ENCODE data around the gene MAX.

The MAX gene

DNA sequence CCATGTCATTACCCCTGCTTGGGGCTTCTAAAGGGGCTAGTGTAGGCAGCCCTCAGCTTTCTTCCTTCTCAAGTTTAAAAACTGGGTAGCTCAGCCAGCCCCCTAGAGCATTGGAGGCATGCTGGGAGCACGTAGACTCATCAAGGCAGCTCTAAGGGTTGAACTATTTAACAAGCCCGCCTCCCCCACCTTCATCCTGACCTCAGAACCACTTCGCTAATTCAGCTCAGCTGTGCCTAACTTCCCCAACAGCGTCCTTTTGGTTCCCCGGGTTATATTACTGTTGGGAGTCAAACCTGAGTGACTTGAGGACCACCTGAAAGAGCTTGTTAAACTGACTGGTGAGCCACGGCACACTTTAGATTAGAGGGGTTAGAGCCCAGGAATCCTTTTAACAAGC, 30.1 kb downstream of the MAX start:
- no peak for DNase-seq

DNA sequence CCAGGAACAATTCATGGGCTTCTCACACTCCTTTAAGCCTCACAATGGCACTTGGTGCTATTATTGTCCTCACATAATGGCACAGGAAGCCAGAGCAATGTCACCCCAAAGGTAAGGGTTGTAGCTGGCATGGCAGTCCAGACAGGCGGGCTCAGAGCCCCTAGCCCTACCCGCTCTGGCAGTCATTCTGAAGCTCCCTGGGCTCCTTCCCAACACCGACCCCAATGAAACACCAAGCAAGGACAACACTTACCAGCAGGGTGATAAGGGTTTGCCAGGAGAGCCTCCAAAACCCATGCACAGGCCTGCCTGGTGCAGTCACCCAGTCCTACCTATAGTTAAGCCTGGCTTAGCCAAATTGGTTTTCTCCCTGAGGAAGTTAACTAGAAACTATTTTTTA, 30.8 kb downstream of the MAX start:
- DNase-seq = no peak

DNA sequence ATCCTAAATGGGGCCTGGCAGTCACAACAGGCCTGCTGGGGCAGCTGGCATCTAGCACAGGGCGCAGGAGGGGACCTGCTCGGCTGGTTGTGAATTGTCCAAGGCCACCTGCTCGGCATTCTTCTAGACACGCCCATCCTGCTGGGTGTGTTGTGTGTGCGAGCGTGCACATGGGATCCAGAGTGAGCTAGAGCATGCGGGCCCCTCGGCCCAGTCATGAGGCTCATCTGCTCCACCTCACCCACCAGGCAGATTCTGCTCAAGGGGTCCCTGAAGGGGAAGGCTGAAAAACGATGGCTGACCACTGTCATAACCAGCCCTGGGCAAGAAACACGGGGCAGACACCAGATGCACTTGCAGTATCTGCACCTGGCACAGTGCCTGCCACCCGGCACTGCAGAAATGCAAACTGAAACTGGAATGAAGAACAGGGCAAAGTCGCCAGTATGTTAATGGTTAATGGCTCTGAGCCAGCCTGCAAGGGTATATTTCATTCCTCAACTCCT, 31.8 kb downstream of the MAX start:
- DNase-seq = no peak

DNA sequence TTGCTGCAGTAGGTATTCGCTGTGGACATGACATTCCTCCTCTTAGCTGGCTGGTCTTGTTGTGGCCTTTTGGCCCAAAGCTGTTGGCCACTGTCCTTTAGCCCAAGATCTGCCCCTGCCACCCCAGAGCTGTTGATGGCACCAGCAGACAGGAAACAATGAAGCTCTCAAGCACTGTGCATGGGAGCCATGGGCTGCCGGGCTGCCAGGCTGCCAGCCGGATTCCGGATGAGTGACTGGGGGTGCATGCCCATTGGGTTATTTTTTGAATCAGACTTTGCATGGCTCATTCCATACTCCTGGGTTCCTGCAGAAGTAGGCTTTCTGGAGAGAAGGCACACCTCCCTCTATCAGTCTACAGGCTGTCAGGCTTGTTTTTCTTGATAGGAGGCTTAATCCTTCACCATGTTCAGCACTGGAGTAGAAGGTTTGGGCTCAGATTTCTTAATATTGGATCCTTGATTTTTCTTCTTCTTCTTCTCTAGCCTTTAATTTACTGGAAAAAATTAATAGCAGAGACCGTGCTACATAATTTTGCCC, 32.4 kb downstream of the MAX start:
- no peak for DNase-seq

DNA sequence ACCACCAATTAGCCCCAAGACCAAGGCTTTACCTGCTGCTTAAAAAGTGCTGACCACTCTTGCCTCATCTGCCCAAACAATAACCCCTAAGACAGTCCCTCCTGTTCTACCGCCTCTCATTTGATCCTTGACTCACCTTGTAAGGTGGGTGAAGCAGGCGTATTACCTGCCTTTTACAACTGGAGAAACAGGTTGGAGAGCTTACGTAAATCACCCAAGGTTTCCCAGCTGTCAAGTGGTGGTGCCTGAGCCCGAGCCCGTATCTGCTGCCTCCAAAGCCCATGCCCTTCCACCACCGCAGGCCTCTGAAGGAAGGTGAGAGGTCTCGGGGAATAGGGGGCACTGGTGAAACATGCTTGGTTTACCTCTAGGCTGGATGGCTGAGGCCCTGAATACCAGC, 36.6 kb downstream of the MAX start:
- DNase-seq = no peak

DNA sequence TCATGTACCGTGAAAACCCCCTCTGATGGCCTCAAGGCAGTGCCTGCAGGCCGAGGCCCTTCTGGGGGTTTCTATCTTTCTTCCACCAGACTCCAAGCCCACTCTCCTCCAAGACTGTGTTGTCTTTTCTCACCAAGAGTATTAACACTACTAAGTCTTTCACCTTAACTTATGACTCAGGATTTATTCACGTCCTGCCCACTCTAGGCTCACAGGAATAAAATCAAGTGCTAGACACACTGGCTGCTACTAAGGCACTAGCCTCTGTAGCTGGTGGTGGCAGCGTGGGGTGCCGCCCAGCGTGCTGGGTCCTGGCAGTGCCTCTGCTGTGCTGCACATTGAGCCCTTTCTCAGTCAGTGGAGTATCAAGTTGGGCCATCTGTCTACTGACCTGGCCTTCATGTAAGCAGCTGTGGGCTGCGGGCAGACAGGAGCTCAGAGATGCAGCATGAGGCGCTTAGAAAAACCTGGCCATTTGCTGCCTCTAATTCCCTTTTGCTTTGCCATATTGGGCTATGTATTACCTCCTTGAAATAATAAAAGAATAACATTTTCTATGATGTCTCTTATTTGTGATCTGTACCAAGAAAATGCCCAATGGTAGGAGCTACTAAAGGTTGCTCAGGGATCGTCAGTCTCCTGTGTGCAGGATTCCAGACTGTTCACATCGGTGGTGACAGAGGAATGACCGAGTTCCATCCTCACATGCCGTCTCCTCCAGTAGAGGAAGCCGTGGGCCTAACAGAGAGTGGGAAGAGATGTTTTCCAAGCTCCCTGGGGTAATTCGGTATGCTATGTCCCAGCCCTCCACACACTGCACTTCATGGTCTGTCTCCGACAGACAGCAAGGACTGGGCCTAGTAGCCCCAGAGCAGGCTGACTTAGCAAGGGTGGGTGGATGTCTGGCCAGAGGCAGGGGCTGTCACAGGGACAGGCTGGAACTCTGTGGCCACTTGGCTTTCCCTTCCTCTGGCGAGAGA, 39.9 kb downstream of the MAX start:
- DNase-seq = no peak

GRCh38 chr14:65057695-65058094, 44.6 kb downstream of the MAX start:
- DNase-seq = no peak

- no peak for DNase-seq
These were observed 47.7 kb downstream of the MAX start for GRCh38 chr14:65054471-65055085.

GRCh38 chr14:65053466-65053865, 48.9 kb downstream of the MAX start:
- no peak for DNase-seq

DNA sequence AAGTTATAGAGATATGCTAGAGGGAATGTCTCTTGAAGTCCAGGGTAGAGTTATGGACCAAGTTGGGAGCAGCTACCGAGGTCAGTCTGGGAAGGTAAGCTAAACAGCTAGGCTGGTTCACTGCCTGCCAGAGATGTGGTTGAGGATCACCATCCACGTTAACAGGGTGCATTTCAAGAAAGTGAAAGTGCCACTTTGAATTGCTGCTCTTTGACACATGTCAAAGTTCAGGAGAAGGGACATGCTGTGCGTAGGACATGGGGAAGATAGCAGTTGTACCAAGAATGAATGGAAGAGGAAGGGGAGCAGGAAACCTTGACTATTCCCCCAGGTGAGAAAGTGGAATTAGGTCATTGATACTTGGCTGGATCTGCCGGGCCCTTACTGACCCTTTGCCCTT, 49.5 kb downstream of the MAX start:
- DNase-seq = no peak

DNA sequence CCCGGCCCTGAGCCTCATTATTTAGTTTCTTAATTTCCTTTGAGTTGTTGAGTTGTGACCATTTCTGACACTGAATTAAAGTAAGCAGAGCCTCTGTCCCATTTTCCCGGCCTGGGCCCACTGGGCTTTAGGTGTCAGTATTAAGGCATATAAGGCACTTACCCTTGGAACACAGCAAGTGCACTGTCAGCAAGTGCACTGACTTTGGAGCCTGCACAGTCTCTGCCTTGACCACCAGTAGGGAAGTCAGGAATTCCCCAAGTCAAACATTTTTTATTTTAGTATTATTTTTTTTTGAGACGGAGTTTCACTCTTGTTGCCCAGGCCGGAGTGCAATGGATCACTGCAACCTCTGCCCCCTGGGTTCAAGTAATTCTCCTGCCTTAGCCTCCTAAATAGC, 56.6 kb downstream of the MAX start:
- DNase-seq = no peak

DNA sequence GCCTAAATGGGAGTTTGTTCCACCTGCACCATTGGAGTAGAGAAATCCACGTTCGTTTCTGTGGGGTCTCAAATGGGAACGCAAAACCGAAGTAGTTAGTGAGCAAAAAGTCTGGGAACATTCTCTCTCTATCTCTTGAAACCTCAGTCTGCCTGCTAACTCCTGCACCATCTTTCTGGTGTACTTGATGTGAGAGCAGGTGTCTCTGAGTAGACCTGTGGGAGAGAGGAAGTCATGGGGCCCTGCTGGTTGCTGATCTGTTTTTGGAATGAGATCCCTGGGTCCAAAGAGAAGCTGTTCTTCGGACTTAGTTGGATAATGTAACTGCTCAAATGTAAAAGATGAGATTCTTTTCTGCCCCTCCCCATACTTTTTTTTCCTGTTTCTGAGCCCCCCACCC, 57.3 kb downstream of the MAX start:
- DNase-seq = no peak

GRCh38 chr14:65044596-65044959, 57.7 kb downstream of the MAX start:
- DNase-seq = no peak

DNA sequence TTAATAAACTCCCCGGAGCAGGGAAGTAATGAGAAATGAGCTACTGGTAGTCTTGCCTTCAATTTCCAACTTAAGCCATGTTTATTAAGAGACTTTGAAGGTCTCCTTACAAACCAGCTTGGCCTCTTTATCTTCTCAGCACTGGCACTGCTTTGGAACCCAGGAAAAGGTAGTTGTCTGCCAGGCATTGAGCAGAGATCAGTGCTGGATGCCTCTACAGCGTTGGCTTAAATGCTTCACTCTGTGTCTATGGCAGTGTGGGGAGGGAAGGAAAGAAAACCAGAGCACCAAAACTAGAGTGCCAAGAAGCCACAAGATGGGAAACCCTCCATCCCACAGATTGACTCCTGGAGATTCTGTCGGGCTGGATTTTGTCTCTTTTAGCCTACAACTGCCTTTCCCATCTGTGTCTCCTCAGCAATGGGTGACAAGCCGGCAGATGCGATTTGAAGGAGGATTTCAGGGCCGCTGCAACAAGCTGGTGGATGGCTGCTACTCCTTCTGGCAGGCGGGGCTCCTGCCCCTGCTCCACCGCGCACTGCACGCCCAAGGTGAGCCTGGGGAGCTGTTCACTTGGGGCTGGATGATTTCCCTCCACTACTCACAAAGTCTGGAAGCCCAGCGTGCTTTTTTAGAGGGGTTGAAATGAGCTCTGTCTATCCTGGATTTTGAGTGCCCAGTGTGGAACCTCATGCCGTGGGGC, 58.3 kb downstream of the MAX start:
- DNase-seq = no peak

- DNase-seq = no peak
These were observed 59.5 kb downstream of the MAX start for GRCh38 chr14:65042731-65043372.

GRCh38 chr14:65042296-65042695, 60.0 kb downstream of the MAX start:
- no peak for DNase-seq

DNA sequence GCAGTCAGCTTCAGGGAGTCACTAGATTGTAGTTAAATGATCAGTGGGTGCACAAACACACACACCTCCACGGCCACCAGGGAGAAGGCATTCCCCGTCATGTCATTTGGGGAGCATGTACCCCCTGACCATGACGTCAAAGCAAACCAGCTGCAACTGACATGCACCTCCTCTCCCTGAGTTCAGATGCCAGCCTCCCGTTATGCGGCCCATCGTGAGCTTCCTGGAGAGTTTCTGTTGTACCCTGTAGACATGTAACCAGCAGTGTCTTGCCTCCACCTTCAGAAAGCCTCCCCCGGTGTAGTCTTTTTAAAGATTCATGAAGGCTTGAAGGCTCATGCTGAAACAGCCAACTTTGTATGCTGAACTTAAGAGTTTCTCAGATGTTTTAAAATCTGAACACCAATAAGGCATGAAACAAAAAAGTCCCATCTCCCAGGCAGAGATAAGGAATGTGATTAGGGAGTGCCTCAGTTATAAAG, 60.8 kb downstream of the MAX start:
- no peak for DNase-seq

GRCh38 chr14:65040666-65041433, 61.5 kb downstream of the MAX start:
- no peak for DNase-seq

- DNase-seq = no peak
These were observed 63.4 kb downstream of the MAX start for GRCh38 chr14:65038966-65039365.

- DNase-seq = no peak
These were observed 67.3 kb downstream of the MAX start for GRCh38 chr14:65035049-65035448.

- no peak for DNase-seq
These were observed 68.3 kb downstream of the MAX start for GRCh38 chr14:65034021-65034420.

DNA sequence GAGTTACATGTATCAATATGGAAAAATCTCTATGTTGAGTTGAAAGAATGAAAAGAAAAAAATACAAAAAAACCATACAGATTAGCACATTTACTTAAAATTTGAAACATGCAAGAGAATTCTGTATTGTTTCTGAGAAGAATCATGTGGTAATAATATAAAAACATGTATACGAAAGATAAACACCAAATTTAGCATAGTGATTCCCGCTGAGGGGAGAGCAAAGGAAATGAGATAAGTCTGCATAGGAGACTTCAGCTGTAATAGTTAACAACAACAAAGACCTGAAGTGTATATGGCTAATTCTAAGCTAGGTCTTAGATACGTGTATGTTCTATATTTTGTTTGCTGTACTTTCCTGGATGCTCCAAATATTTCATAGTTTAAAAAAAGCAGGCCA, 69.1 kb downstream of the MAX start:
- no peak for DNase-seq

Data from activated CD4-positive, alpha-beta T cell treated with anti-CD3 and anti-CD28 coated beads for 4 hours (primary cell).